ENCODE data around the gene NRN1.
"Not testable (repeated sequence)": the region's sequence is repeated elsewhere in the genome, so short reads cannot be mapped to it uniquely, and the experiment has no call there.

NRN1 gene, protein sequence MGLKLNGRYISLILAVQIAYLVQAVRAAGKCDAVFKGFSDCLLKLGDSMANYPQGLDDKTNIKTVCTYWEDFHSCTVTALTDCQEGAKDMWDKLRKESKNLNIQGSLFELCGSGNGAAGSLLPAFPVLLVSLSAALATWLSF

GRCh38 chr6:6006428-6007365 is at the start of gene NRN1:
Gene NRN1 (minus strand): TSS chr6:6006925. CDS start chr6:6006749, 176 bp downstream.
- DNase-seq (ENCODE audit: low spot score): no peak

DNA sequence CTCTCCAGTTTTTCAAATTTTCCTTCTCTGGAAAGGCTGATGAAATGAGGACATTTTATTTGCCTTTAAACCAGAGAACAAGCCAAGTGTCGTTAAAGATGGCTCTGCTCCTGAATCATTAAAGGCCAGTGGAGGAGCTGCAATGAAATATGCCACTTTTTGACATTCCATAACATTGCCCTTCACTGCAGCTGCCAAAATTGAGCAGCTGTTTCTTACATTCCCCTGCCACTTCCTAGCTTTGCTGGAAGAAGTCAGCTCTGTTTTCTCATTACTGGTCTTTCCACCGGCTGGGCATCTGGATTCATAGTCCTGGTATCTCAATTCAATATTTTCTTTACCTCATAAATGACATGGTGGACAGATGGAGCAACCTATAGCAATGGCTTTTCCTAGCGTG is 45.5 kb upstream of the NRN1 start:
- no peak for DNase-seq (ENCODE audit: low spot score)

DNA sequence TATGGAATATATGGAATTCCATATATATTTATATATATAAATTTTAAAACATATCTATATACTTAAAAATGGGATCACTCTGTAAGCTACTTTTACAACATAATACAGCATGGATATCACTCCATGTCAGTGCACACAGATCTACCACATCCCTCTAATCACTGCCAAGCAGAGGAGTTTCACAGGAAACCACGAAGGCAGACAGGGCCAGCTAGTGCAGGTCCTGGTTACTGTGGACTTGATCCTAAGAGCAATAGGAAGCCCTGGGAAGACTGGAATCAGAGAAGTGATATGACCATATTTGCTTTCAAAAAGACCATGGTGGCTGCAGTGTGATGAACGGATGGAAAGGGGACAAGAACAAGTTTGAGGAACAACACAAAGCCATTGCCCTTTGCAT is 40.0 kb upstream of the NRN1 start:
- no peak for DNase-seq (ENCODE audit: low spot score)

DNA sequence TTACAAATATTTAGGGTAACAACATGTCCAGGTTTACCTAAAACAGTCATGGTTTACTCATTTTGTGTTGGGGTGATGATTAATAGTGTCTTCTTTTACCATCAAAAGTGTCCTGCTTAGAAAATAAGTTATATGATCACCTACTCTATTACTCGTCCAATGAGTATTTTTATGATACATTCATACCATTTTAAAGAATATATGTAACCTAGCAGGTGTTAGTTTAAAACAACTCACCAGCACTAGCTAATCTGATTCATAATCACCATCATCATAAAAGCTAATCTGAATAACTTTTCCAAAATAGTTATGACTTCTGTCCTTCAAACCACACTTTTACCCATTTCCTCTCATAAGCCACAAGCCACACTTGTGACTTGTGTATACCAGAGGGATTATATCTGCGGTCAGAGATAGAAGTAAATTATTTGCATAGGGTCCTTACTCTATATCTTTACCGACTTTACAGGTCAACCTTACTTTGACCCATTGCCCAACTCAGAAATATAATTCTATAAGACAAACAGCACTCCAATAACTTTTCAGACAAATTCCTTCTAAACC is 33.3 kb upstream of the NRN1 start:
- DNase-seq (ENCODE audit: low spot score): no peak

DNA sequence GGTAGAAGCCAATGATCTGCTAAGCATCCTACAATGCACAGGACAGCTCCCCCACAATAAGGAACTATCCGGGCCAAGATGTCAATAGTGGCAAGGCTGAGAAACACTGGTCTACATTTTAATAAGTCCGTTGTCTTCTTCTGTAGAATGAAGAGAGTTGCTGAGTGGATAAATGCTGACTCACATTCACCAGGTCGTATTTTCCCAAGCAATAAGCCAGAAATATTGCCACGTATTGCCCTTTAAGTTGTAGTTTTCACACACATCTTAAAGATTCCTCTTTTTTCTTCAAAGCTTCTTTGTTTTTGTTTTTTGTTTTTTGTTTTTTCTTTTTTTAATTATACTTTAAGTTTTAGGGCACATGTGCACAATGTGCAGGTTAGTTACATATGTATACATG is 30.5 kb upstream of the NRN1 start:
- no peak for DNase-seq (ENCODE audit: low spot score)

- no peak for DNase-seq (ENCODE audit: low spot score)
Observed at GRCh38 chr6:6033858-6034257, 27.1 kb upstream of the NRN1 start.

DNA sequence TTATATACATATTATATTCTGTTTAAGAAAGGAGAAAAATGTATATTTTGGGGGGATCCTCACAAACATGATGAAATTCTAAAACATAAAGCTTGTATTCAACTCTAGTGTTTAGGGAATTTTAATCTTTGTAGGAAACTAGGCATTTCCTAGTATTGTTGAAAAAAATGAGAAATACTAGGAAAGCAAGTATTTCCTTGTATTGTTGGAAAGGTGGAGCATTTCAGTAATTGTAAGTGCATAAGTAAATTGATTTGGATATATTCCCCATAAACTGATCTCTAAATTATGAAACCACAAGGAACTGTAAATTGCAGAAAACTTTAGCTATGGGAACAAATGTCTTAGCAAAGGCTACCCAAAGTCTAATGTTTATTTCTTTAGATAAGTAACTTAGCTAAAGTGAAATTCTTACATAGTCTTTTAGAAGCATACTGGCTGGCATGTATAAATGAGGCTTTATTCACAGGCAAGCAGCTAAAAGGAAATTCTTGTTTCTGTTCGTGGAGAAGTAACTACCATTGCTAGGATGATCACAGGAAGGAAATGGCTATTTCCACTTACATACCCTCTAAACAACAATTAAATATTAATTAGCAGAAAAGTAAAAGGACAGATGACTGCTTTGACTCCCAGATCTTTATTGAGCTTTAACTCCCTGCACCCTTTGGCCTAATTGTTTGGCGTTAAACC is 19.9 kb upstream of the NRN1 start:
- DNase-seq (ENCODE audit: low spot score): no peak

DNA sequence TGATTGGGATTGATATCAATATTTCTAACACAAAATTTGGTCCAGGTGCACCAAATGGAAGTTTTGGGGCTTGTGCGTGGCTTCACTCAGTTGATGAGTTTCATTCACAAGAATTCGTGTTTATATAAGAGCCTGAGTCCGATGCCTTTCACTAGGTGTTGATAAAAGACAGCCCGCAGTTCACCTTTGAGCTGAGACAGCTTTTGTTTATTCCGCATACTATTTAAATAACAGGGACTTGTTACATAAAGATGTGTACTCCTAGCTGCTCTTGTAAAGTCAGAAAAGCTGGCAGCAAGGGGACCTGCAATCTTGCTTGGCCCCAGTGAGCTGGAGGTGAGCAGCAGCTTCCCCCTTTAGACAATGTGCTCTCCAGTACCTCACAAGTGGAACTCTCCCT is 19.0 kb upstream of the NRN1 start:
- DNase-seq (ENCODE audit: low spot score): no peak

GRCh38 chr6:6024220-6024619 is 17.5 kb upstream of the NRN1 start:
- no peak for DNase-seq (ENCODE audit: low spot score)

DNA sequence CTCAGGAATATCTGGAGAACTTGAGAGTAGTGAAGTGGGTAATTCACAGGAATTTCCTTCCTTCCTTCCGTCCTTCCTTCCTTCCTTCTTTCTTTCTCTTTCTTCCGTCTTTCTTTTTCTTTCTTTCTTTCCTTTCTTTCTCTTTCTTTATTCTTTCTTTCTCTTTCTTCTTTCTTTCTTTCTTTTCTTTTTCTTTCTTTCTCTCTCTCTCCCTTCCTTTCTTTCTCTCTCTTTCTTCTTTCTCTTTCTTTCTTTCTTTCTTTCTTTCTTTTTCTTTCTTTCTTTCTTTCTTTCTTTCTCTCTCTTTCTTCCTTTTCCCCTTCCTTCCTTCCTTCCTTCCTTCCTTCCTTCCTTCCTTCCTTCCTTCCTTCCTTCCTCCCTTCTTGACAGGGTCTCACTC is 16.1 kb upstream of the NRN1 start:
- DNase-seq (ENCODE audit: low spot score): not testable (repeated sequence)

DNA sequence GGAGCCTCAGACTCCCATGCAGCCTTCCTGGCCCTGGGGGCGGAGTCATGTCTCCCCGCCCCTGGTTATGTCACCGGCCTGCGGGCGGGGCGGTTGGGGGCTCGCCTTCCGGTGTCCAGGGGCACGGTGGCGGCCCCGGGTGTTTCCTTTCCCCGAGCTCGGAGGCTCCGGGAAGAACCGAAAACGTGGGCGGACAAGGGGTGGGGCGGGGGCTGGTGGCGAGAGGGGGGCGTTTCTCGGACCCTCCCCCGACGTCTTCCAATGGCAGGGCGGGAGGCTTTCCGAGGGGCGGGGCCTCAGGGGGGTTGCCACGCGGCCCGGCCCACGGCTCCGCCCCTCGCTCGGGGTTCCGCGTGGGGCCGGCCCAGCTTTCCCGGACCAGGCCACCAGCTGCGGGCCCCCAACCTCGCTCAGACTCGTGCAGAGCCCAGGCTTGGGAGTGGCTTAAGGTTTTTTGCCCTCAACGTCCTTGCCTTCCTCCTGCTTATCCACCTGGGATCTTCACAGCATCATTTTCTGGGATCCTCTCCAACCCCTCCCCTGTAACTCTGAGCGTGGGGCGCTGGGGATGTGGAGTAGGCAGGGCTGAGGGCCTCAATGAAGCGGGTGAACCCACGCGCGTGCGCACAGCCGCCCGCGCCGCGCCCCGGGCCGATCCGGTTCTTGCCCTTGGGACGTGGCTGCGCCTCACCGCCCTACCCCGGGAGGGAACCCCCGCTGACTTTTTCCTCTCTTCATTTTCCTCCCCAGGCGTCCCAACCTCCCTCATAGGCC is 2.1 kb upstream of the NRN1 start:
- peak; percentile 78 for DNase-seq (ENCODE audit: low spot score)

GRCh38 chr6:6008089-6008647 is 1.4 kb upstream of the NRN1 start:
- DNase-seq (ENCODE audit: low spot score): no peak

GRCh38 chr6:6007366-6008088 is 802 bp upstream of the NRN1 start:
- DNase-seq (ENCODE audit: low spot score): no peak

- no peak for DNase-seq (ENCODE audit: low spot score)
Observed at GRCh38 chr6:6006006-6006427, 708 bp downstream of the NRN1 start.

DNA sequence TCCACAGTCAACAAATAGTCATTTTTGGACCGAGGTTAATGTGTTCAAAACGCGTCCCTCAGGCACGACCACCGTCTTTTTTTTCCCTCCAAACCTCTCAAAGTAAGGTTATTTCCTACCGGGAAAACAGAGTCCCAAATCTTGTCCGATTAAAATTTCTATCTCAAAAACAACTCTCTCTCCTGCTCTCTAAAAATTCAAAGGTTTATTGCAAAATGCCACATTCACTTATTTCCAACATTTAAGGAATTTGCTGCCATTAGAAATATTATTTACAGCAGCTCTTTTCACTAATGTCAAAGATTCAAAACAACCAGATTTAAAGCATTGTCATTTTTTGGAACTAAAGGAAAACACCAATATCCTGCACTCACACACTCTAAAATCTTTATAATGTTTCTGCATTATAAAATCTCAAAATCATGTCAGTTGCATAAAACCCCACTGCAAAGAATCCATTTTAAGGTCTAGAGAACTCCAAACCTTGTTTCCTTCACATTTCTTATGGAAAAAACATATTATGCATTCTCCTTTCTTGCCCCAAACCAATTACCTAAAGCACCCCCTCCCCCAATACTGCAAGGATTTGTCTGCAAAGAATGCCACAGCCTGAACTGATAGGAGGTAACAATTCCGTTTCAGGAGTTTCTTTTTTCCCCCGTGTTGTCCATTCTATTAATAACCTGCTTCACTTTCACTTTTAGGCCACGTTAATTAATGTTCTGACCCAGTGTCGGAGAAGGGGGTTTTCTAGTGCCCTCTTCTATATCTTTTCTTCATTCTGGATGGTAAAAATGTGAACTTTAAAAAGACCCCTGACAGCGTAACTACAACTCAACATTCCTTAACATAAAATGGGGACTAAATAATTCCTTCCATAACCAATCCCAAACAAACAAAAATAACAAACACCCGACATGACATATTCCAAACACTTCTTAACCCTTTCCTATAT is 1.4 kb downstream of the NRN1 start:
- no peak for DNase-seq (ENCODE audit: low spot score)

- no peak for DNase-seq (ENCODE audit: low spot score)
Observed at GRCh38 chr6:6004390-6004995, 2.2 kb downstream of the NRN1 start.

DNA sequence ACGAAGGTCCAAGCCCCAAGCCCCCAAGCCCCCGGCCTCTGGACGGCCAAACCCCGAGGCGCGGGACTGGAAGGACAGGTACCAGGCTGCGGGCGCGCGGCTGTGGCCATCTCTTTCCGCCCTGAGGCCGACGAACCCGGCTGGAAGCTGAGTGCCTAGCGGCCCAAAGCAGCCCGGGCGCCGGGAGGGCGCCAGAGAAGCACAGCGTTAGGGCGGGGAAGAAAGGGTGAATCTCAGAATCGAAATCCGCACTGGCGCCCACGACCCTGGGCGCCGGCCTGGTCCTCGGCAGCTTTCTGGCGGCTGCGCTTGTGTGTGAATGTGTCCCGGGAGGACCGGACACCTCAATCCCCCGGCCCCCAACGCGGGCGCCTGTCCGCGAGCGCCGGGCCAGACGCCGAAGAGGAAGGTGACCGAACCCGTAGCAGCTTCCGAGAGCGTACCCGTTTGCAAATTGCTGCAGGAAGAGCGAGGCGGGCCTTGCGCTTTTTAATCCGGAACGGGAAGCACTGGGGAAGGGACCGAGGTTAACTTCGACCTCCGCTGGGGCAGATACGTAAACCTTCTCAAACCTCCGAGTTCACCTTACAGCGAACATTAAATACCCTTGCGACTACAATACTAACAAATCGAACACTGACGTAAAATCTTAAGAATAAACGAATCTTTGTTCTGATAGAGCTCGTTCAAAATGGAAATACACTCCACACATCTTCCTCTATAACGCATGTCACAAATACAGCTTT is 2.9 kb downstream of the NRN1 start:
- no peak for DNase-seq (ENCODE audit: low spot score)

DNA sequence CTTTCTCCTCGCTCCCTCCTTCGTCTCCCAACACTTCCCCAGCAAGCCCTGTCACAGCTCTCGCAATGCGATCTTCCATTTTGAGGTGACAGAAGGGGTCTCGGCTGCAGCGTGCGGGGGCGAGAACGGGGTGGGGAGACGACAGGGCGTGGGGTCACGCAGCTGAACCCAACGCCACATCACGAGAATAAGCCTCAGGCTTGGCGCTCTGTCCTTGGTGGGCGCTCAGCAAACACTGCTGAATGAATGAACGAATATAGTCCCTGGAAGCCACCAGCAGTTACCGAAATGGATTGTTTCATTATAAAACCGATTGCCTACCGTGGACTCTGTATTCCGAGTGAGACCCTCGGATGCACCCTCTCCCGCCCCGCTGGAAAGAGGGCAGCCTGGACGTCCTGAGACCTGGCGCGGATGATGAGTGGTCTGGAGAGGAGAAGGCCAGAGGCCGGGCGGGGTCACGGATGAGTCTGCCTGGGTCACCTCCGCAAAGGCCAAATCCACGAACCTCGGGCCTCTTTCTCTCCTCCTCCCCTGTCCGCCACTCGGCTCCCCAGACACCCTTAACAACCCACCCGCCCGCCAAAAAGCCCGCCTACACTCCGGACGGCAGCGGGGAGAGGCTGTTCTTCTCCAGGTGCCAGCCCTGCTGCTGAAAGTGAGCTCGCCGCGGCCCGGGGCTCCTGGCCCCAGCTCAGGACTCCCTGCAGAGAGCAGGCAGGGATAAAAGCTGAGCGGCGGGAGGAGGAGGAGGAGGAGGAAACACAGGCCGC is 3.7 kb downstream of the NRN1 start:
- no peak for DNase-seq (ENCODE audit: low spot score)

All from HuH-7 (cell line).